ENCODE measurements around the gene VPS16. TPM values are rescaled to one million over a fixed set of nuclear protein-coding genes. Genes with fewer than 3 reads are reported as not detected.

The VPS16 gene
- total and polyA plus RNA-seq, 2 of the 13 experiments (the other 11 are each of a cell fraction or from before 2014, with no cell fraction given) = 34.2 to 35.4 TPM

GRCh38 chr20:2799688-2800520, 40.6 kb upstream of the VPS16 start (continued):
- no peak for TF ChIP-seq TEF (CRISPR knock-in tag; IDR thresholded peaks at IDR 0.05)
- no peak for TF ChIP-seq NONO (IDR thresholded peaks at IDR 0.05)
- TF ChIP-seq NONO (CRISPR knock-in tag; conservative IDR thresholded peaks at IDR 0.05) = 0 out of 2 replicates have a peak, but pooled peaks have one; percentile 24
- TF ChIP-seq RELA (CRISPR knock-in tag; IDR thresholded peaks at IDR 0.05) = no peak
- no peak for TF ChIP-seq ARNT (IDR thresholded peaks at IDR 0.05)
- 0 out of 2 replicates have a peak, but pooled peaks have one; percentile 4 for TF ChIP-seq ZFP91 (CRISPR knock-in tag; IDR thresholded peaks at IDR 0.05; ENCODE audit: borderline replicate concordance)
- TF ChIP-seq NFE2 (CRISPR knock-in tag; IDR thresholded peaks at IDR 0.05) = no peak
- no peak for TF ChIP-seq MEF2D (CRISPR knock-in tag; IDR thresholded peaks at IDR 0.05)
- TF ChIP-seq HIC2 (CRISPR knock-in tag; IDR thresholded peaks at IDR 0.05; ENCODE audit: low read depth) = no peak
- TF ChIP-seq ZNF841 (CRISPR knock-in tag; IDR thresholded peaks at IDR 0.05; ENCODE audit: borderline replicate concordance) = no peak
- TF ChIP-seq, protein P1, sequence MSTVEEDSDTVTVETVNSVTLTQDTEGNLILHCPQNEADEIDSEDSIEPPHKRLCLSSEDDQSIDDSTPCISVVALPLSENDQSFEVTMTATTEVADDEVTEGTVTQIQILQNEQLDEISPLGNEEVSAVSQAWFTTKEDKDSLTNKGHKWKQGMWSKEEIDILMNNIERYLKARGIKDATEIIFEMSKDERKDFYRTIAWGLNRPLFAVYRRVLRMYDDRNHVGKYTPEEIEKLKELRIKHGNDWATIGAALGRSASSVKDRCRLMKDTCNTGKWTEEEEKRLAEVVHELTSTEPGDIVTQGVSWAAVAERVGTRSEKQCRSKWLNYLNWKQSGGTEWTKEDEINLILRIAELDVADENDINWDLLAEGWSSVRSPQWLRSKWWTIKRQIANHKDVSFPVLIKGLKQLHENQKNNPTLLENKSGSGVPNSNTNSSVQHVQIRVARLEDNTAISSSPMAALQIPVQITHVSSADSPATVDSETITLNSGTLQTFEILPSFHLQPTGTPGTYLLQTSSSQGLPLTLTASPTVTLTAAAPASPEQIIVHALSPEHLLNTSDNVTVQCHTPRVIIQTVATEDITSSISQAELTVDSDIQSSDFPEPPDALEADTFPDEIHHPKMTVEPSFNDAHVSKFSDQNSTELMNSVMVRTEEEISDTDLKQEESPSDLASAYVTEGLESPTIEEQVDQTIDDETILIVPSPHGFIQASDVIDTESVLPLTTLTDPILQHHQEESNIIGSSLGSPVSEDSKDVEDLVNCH (CRISPR knock-in tag; IDR thresholded peaks at IDR 0.05) = no peak
- no peak for TF ChIP-seq NPAS2 (CRISPR knock-in tag; IDR thresholded peaks at IDR 0.05; ENCODE audit: borderline replicate concordance)
- 0 out of 2 replicates have a peak, but pooled peaks have one; percentile 1 for TF ChIP-seq ZNF839 (CRISPR knock-in tag; IDR thresholded peaks at IDR 0.05; ENCODE audit: borderline replicate concordance)
- no peak for TF ChIP-seq ZNF639 (CRISPR knock-in tag; conservative IDR thresholded peaks at IDR 0.05)
- no peak for TF ChIP-seq ZFYVE20 (CRISPR knock-in tag; IDR thresholded peaks at IDR 0.05; ENCODE audit: borderline replicate concordance, low read depth)
- TF ChIP-seq DRAP1 (CRISPR knock-in tag; IDR thresholded peaks at IDR 0.05) = no peak
- TF ChIP-seq MAFK (conservative IDR thresholded peaks at IDR 0.05 in 1 of 2, IDR thresholded peaks at IDR 0.05 in 1 of 2; ENCODE audit: low read length in 2 of 2) = peak; percentile 42 to 45; a peak in 2 of 4 replicates
- no peak for TF ChIP-seq ZNF503 (CRISPR knock-in tag; IDR thresholded peaks at IDR 0.05)

All from HepG2 (cell line).